SU-DHL-6 (cell line): ENCODE results near the gene ZNF100.

Experiments
- H2AFZ ChIP-seq: fragments of 200-600 bp; sonication (generic); 2 replicates; pipeline ENCODE4 v1.6.1; 2014; ENCODE audit warnings: low read depth, mild to moderate bottlenecking, moderate library complexity, mixed read lengths, antibody characterized with exemption, low read length; ENCODE audit not compliant: severe bottlenecking
- H3F3A ChIP-seq: fragments of 200-600 bp; shearing (Covaris generic); 2 replicates; pipeline ENCODE4 v1.6.0; 2016; ENCODE audit warnings: antibody characterized with exemption, mild to moderate bottlenecking; ENCODE audit not compliant: insufficient read depth
- H3K27ac ChIP-seq: fragments of 200-600 bp; sonication (generic); 2 replicates; pipeline ENCODE4 v1.5.1; 2016; ENCODE audit warnings: low read depth, mild to moderate bottlenecking, low read length, moderate library complexity, mixed read lengths
- H3K27me3 ChIP-seq: fragments of 200-600 bp; sonication (generic), shearing (Covaris generic); 2 replicates; pipeline ENCODE4 v1.6.0; 2014; ENCODE audit warnings: mild to moderate bottlenecking, low read length
- H3K36me3 ChIP-seq: fragments of 200-600 bp; sonication (generic); 2 replicates; pipeline ENCODE4 v1.6.1; 2014; ENCODE audit warnings: mild to moderate bottlenecking, low read length, mixed read lengths
- H3K4me2 ChIP-seq: fragments of 300-600, 200-600 bp; shearing (Covaris generic), sonication (generic); 2 replicates; pipeline ENCODE4 v1.6.0; 2014; ENCODE audit warnings: low read length, low read depth, mild to moderate bottlenecking; ENCODE audit not compliant: poor library complexity, severe bottlenecking
- H3K4me3 ChIP-seq: fragments of 200-600 bp; sonication (generic); 2 replicates; pipeline ENCODE4 v1.5.1; 2014; ENCODE audit warnings: antibody characterized with exemption, low read length, mild to moderate bottlenecking, mixed read lengths; ENCODE audit not compliant: insufficient read depth, poor library complexity, severe bottlenecking
- H3K79me2 ChIP-seq: fragments of 200-600 bp; sonication (generic); 2 replicates; pipeline ENCODE4 v1.6.1; 2014; ENCODE audit warnings: mild to moderate bottlenecking, low read length, moderate library complexity; ENCODE audit not compliant: insufficient read depth
- H3K9ac ChIP-seq: fragments of 200-600 bp; sonication (generic); 2 replicates; pipeline ENCODE4 v1.7.0; 2014; ENCODE audit warnings: mild to moderate bottlenecking, low read length
- H3K9me2 ChIP-seq: fragments of 200-600 bp; sonication (generic); replicated peaks from 2 replicates; pipeline ENCODE4 v1.6.1; 2014; ENCODE audit warnings: low read length; ENCODE audit not compliant: insufficient read depth
- H3K9me3 ChIP-seq: fragments of 200-600 bp; sonication (generic); 2 replicates; pipeline ENCODE4 v1.6.1; 2014; ENCODE audit warnings: low read length, mixed read lengths; ENCODE audit not compliant: insufficient read depth
- H4K20me1 ChIP-seq: fragments of 200-600 bp; sonication (generic); 2 replicates; pipeline ENCODE4 v1.6.1; 2014; ENCODE audit warnings: low read depth, mild to moderate bottlenecking, antibody characterized with exemption, low read length, moderate library complexity, mixed read lengths
- CTCF ChIP-seq: fragments of 200-600 bp; sonication (generic); IDR thresholded peaks from one replicate; pipeline ENCODE4 v1.5.1; 2017; ENCODE audit warnings: antibody characterized with exemption, mild to moderate bottlenecking, low read length, moderate library complexity; ENCODE audit not compliant: insufficient read depth, poor library complexity, severe bottlenecking
- EZH2phosphoT487 ChIP-seq: fragments of 200-600 bp; sonication (generic), shearing (Covaris generic); conservative IDR thresholded peaks from 2 replicates; pipeline ENCODE4 v1.6.1; 2018; ENCODE audit warnings: mild to moderate bottlenecking, antibody characterized with exemption, low read length, moderate library complexity, mixed read lengths

Gene ZNF100

GRCh38 chr19:21693399-21693798, 74.0 kb downstream of the ZNF100 start:
- Histone ChIP-seq H4K20me1 (no peaks in the 10 kb centered on the region), H3K27me3 (no peaks in the 10 kb centered on the region), H3F3A (no peaks in the 10 kb centered on the region), H3K27ac (no peak overlapping the region), H3K4me2 (no peak overlapping the region), H3K9me3 (no peaks in the 10 kb centered on the region), H2AFZ (no peak overlapping the region), H3K36me3 (no peaks in the 10 kb centered on the region), H3K9ac (no peak overlapping the region), H3K79me2 (no peaks in the 10 kb centered on the region), H3K4me3 (no peak overlapping the region), H3K9me2 (no peaks in the 10 kb centered on the region)
- TF ChIP-seq EZH2phosphoT487 = no peak

GRCh38 chr19:21691661-21692060, 75.7 kb downstream of the ZNF100 start:
- no peaks in the 10 kb centered on the region for H3K27me3 ChIP-seq
- H3K9me3 ChIP-seq = no peaks in the 10 kb centered on the region
- no peak overlapping the region for H3K4me2 ChIP-seq
- no peak overlapping the region for H3K27ac ChIP-seq
- H3K4me3 ChIP-seq = no peak overlapping the region
- H4K20me1 ChIP-seq = no peaks in the 10 kb centered on the region
- H2AFZ ChIP-seq = no peak overlapping the region
- no peaks in the 10 kb centered on the region for H3K36me3 ChIP-seq
- H3K79me2 ChIP-seq = no peaks in the 10 kb centered on the region
- no peaks in the 10 kb centered on the region for H3F3A ChIP-seq
- no peak overlapping the region for H3K9ac ChIP-seq
- H3K9me2 ChIP-seq = no peaks in the 10 kb centered on the region
- TF ChIP-seq CTCF = no peak
- TF ChIP-seq EZH2phosphoT487 = no peak

- no peaks in the 10 kb centered on the region for H3K9me3 ChIP-seq
- H3K27me3 ChIP-seq = no peaks in the 10 kb centered on the region
- H3K4me3 ChIP-seq = no peak overlapping the region
- H3K9me2 ChIP-seq = no peaks in the 10 kb centered on the region
- H3F3A ChIP-seq = no peaks in the 10 kb centered on the region
- TF ChIP-seq EZH2phosphoT487 (no peak), CTCF (no peak)
- H3K9ac ChIP-seq = no peak overlapping the region
- H3K79me2 ChIP-seq = no peaks in the 10 kb centered on the region
- no peak overlapping the region for H3K4me2 ChIP-seq
- no peaks in the 10 kb centered on the region for H4K20me1 ChIP-seq
- no peak overlapping the region for H3K27ac ChIP-seq
- no peak overlapping the region for H2AFZ ChIP-seq
- H3K36me3 ChIP-seq = no peaks in the 10 kb centered on the region
Observed at GRCh38 chr19:21688464-21688863, 78.9 kb downstream of the ZNF100 start.

- no peaks in the 10 kb centered on the region for H3F3A ChIP-seq
- H3K27me3 ChIP-seq = no peaks in the 10 kb centered on the region
- H3K9ac ChIP-seq = no peak overlapping the region
- no peaks in the 10 kb centered on the region for H3K9me2 ChIP-seq
- H2AFZ ChIP-seq = no peak overlapping the region
- no peaks in the 10 kb centered on the region for H4K20me1 ChIP-seq
- H3K36me3 ChIP-seq = no peaks in the 10 kb centered on the region
- peaks cover 13% of the 10 kb centered on the region; the same call in 1 of the 2 replicates for H3K9me3 ChIP-seq
- TF ChIP-seq CTCF = no peak
- TF ChIP-seq EZH2phosphoT487 = no peak
- no peaks in the 10 kb centered on the region for H3K79me2 ChIP-seq
- H3K4me2 ChIP-seq = no peak overlapping the region
- H3K27ac ChIP-seq = no peak overlapping the region
- H3K4me3 ChIP-seq = no peak overlapping the region
Observed at GRCh38 chr19:21680671-21681070, 86.7 kb downstream of the ZNF100 start.
